ENCODE measurements around the gene LIPI.
"Not testable (repeated sequence)": the region's sequence is repeated elsewhere in the genome, so short reads cannot be mapped to it uniquely, and the experiment has no call there.

Gene LIPI

GRCh38 chr21:14095056-14095455, 115.7 kb downstream of the LIPI start:
- ChIA-PET POLR2A (no interaction called here), CTCF (no interaction called here)
- DNase-seq (ENCODE audit: low read depth, low spot score): no peak
- no peak for TF ChIP-seq CTCF (IDR thresholded peaks at IDR 0.05; ENCODE audit: insufficient read depth, low read length, missing control alignments)
- no peak overlapping the region for H3K4me3 ChIP-seq (ENCODE audit: low read depth, low read length)

GRCh38 chr21:14092834-14093560, 117.8 kb downstream of the LIPI start:
- no peak for TF ChIP-seq CTCF (IDR thresholded peaks at IDR 0.05; ENCODE audit: insufficient read depth, low read length, missing control alignments)
- no peak overlapping the region for H3K4me3 ChIP-seq (ENCODE audit: low read depth, low read length)
- POLR2A ChIA-PET: no interaction called here
- no peak for DNase-seq (ENCODE audit: low read depth, low spot score)
- CTCF ChIA-PET: no interaction called here

GRCh38 chr21:14090184-14090583, 120.6 kb downstream of the LIPI start:
- CTCF ChIA-PET: interaction anchor here (1.3 kb wide), 1 partner anchor 30 kb away, joined by 4 read pairs; no protein-coding TSS in a partner anchor
- DNase-seq (ENCODE audit: low read depth, low spot score): peak; percentile 17
- H3K4me3 ChIP-seq (ENCODE audit: low read depth, low read length); POLR2A ChIA-PET: not testable (repeated sequence)

GRCh38 chr21:14088391-14088790, 122.4 kb downstream of the LIPI start:
- no peak overlapping the region for H3K4me3 ChIP-seq (ENCODE audit: low read depth, low read length)
- ChIA-PET POLR2A (no interaction called here), CTCF (no interaction called here)
- TF ChIP-seq CTCF (IDR thresholded peaks at IDR 0.05; ENCODE audit: insufficient read depth, low read length, missing control alignments): no peak
- DNase-seq (ENCODE audit: low read depth, low spot score): no peak

- no peak for TF ChIP-seq CTCF (IDR thresholded peaks at IDR 0.05; ENCODE audit: insufficient read depth, low read length, missing control alignments)
- ChIA-PET CTCF (no interaction called here), POLR2A (no interaction called here)
- no peak overlapping the region for H3K4me3 ChIP-seq (ENCODE audit: low read depth, low read length)
- DNase-seq (ENCODE audit: low read depth, low spot score): no peak
These were observed 124.2 kb downstream of the LIPI start for GRCh38 chr21:14086553-14086952.

GRCh38 chr21:14084701-14085100, 126.1 kb downstream of the LIPI start:
- CTCF ChIA-PET: no interaction called here
- no peak for DNase-seq (ENCODE audit: low read depth, low spot score)
- POLR2A ChIA-PET: no interaction called here
- no peak overlapping the region for H3K4me3 ChIP-seq (ENCODE audit: low read depth, low read length)
- TF ChIP-seq CTCF (IDR thresholded peaks at IDR 0.05; ENCODE audit: insufficient read depth, low read length, missing control alignments): no peak

- no peak for TF ChIP-seq CTCF (IDR thresholded peaks at IDR 0.05; ENCODE audit: insufficient read depth, low read length, missing control alignments)
- POLR2A ChIA-PET: no interaction called here
- CTCF ChIA-PET: no interaction called here
These were observed 126.7 kb downstream of the LIPI start for GRCh38 chr21:14084068-14084501.

More at GRCh38 chr21:14084068-14084501, 126.7 kb downstream of the LIPI start:
- DNase-seq (ENCODE audit: low read depth, low spot score): no peak
- no peak overlapping the region for H3K4me3 ChIP-seq (ENCODE audit: low read depth, low read length)

Measured in AG04449 (cell line).